T-helper 2 cell treated with Interferon-gamma antibody and Interleukin-4, amounts not matched to agents 5 μg/mL and 100 μg/mL, for 36 hours (primary cell): ENCODE measurements around the gene TRAK1.
A peak's percentile ranks its signal among the peaks of the same experiment; 100 is the strongest.

Experiments used
- DNase-seq: peaks from one replicate; pipeline ENCODE4 v3.0.0; 2021; ENCODE audit warnings: low spot score
- H3K27ac Mint-ChIP-seq: one replicate; pipeline ENCODE4 v1.8.0; 2021; ENCODE audit warnings: mild to moderate bottlenecking, mixed read lengths
- H3K27me3 Mint-ChIP-seq: one replicate; pipeline ENCODE4 v1.8.0; 2021; ENCODE audit warnings: low read depth, mixed read lengths
- H3K36me3 Mint-ChIP-seq: one replicate; pipeline ENCODE4 v1.8.0; 2021; ENCODE audit warnings: low read depth, mixed read lengths
- H3K4me1 Mint-ChIP-seq: one replicate; pipeline ENCODE4 v1.8.0; 2021; ENCODE audit warnings: low read depth, mixed read lengths
- H3K4me3 Mint-ChIP-seq: one replicate; pipeline ENCODE4 v1.8.0; 2022; ENCODE audit warnings: mild to moderate bottlenecking, moderate library complexity, mixed read lengths
- H3K9me3 Mint-ChIP-seq: one replicate; pipeline ENCODE4 v1.8.0; 2021; ENCODE audit warnings: mixed read lengths

The TRAK1 gene

GRCh38 chr3:42229942-42230688, 139.0 kb downstream of the TRAK1 start:
- Mint-ChIP-seq H3K27ac (no peak overlapping the region), H3K36me3 (peaks cover 5% of the 10 kb centered on the region)
- DNase-seq, result no peak

GRCh38 chr3:42230860-42231259, 139.7 kb downstream of the TRAK1 start:
- Mint-ChIP-seq H3K4me1 (peaks cover 5% of the 10 kb centered on the region), H3K27me3 (peaks cover 19% of the 10 kb centered on the region), H3K27ac (no peak overlapping the region), H3K4me3 (no peak overlapping the region), H3K36me3 (peaks cover 2% of the 10 kb centered on the region), H3K9me3 (no peaks in the 10 kb centered on the region)
- no peak for DNase-seq

More at GRCh38 chr3:42229942-42230688, 139.0 kb downstream of the TRAK1 start:
- Mint-ChIP-seq H3K9me3 (no peaks in the 10 kb centered on the region), H3K4me1 (peaks cover 5% of the 10 kb centered on the region), H3K27me3 (peaks cover 12% of the 10 kb centered on the region), H3K4me3 (no peak overlapping the region)

- H3K27ac Mint-ChIP-seq, result no peak overlapping the region
- no peak overlapping the region for H3K4me3 Mint-ChIP-seq
- peaks cover 22% of the 10 kb centered on the region for H3K27me3 Mint-ChIP-seq
- H3K4me1 Mint-ChIP-seq, result no peaks in the 10 kb centered on the region
- H3K9me3 Mint-ChIP-seq, result peaks cover 12% of the 10 kb centered on the region
- DNase-seq, result no peak
- H3K36me3 Mint-ChIP-seq, result no peaks in the 10 kb centered on the region
These were observed 144.4 kb downstream of the TRAK1 start for GRCh38 chr3:42235532-42235931.

- DNase-seq, result no peak
- Mint-ChIP-seq H3K4me3 (no peak overlapping the region), H3K4me1 (no peaks in the 10 kb centered on the region), H3K36me3 (no peaks in the 10 kb centered on the region), H3K27ac (no peak overlapping the region), H3K27me3 (peaks cover 22% of the 10 kb centered on the region), H3K9me3 (peaks cover 12% of the 10 kb centered on the region)
These were observed 145.5 kb downstream of the TRAK1 start for GRCh38 chr3:42236611-42237010.

GRCh38 chr3:42246091-42246490, 154.9 kb downstream of the TRAK1 start:
- H3K36me3 Mint-ChIP-seq, result no peaks in the 10 kb centered on the region
- DNase-seq, result no peak
- H3K9me3 Mint-ChIP-seq, result no peaks in the 10 kb centered on the region
- no peak overlapping the region for H3K4me3 Mint-ChIP-seq
- H3K27me3 Mint-ChIP-seq, result peaks cover 40% of the 10 kb centered on the region
- peaks cover 7% of the 10 kb centered on the region for H3K4me1 Mint-ChIP-seq
- H3K27ac Mint-ChIP-seq, result no peak overlapping the region

GRCh38 chr3:42247576-42248027, 156.4 kb downstream of the TRAK1 start:
- no peak overlapping the region for H3K27ac Mint-ChIP-seq
- H3K4me3 Mint-ChIP-seq, result peak overlapping the region; percentile 7
- no peaks in the 10 kb centered on the region for H3K9me3 Mint-ChIP-seq
- H3K4me1 Mint-ChIP-seq, result peaks cover 7% of the 10 kb centered on the region
- DNase-seq, result peak; percentile 40
- no peaks in the 10 kb centered on the region for H3K36me3 Mint-ChIP-seq
- H3K27me3 Mint-ChIP-seq, result peaks cover 37% of the 10 kb centered on the region

- no peak for DNase-seq
- no peak overlapping the region for H3K27ac Mint-ChIP-seq
- H3K4me1 Mint-ChIP-seq, result peaks cover 7% of the 10 kb centered on the region
- H3K27me3 Mint-ChIP-seq, result peaks cover 42% of the 10 kb centered on the region
- H3K4me3 Mint-ChIP-seq, result no peak overlapping the region
- H3K9me3 Mint-ChIP-seq, result no peaks in the 10 kb centered on the region
- no peaks in the 10 kb centered on the region for H3K36me3 Mint-ChIP-seq
These were observed 159.6 kb downstream of the TRAK1 start for GRCh38 chr3:42250761-42251160.

- Mint-ChIP-seq H3K27ac (no peak overlapping the region), H3K4me3 (no peak overlapping the region), H3K36me3 (no peaks in the 10 kb centered on the region), H3K9me3 (no peaks in the 10 kb centered on the region), H3K27me3 (peaks cover 30% of the 10 kb centered on the region), H3K4me1 (peaks cover 5% of the 10 kb centered on the region)
- no peak for DNase-seq
These were observed 163.4 kb downstream of the TRAK1 start for GRCh38 chr3:42254566-42254965.

GRCh38 chr3:42256135-42256819, 165.1 kb downstream of the TRAK1 start:
- no peak overlapping the region for H3K27ac Mint-ChIP-seq
- DNase-seq, result no peak
- peaks cover 5% of the 10 kb centered on the region for H3K4me1 Mint-ChIP-seq
- no peaks in the 10 kb centered on the region for H3K36me3 Mint-ChIP-seq
- no peak overlapping the region for H3K4me3 Mint-ChIP-seq
- H3K9me3 Mint-ChIP-seq, result no peaks in the 10 kb centered on the region
- peaks cover 32% of the 10 kb centered on the region for H3K27me3 Mint-ChIP-seq

GRCh38 chr3:42257007-42257406, 165.8 kb downstream of the TRAK1 start:
- H3K4me3 Mint-ChIP-seq, result no peak overlapping the region
- peaks cover 5% of the 10 kb centered on the region for H3K4me1 Mint-ChIP-seq
- no peak overlapping the region for H3K27ac Mint-ChIP-seq
- peaks cover 38% of the 10 kb centered on the region for H3K27me3 Mint-ChIP-seq
- DNase-seq, result no peak
- no peaks in the 10 kb centered on the region for H3K36me3 Mint-ChIP-seq
- H3K9me3 Mint-ChIP-seq, result no peaks in the 10 kb centered on the region

- Mint-ChIP-seq H3K4me1 (peaks cover 2% of the 10 kb centered on the region), H3K9me3 (no peaks in the 10 kb centered on the region), H3K4me3 (no peak overlapping the region), H3K36me3 (no peaks in the 10 kb centered on the region), H3K27ac (no peak overlapping the region), H3K27me3 (peaks cover 67% of the 10 kb centered on the region)
- no peak for DNase-seq
These were observed 171.4 kb downstream of the TRAK1 start for GRCh38 chr3:42262525-42262924.

- DNase-seq, result no peak
- Mint-ChIP-seq H3K4me3 (no peak overlapping the region), H3K27me3 (peaks cover 68% of the 10 kb centered on the region), H3K36me3 (no peaks in the 10 kb centered on the region), H3K9me3 (no peaks in the 10 kb centered on the region), H3K27ac (no peak overlapping the region), H3K4me1 (peaks cover 2% of the 10 kb centered on the region)
These were observed 172.5 kb downstream of the TRAK1 start for GRCh38 chr3:42263354-42264346.

- DNase-seq, result no peak
- Mint-ChIP-seq H3K9me3 (no peaks in the 10 kb centered on the region), H3K36me3 (no peaks in the 10 kb centered on the region), H3K27me3 (peaks cover 71% of the 10 kb centered on the region), H3K4me3 (no peak overlapping the region), H3K4me1 (peaks cover 2% of the 10 kb centered on the region), H3K27ac (no peak overlapping the region)
These were observed 173.4 kb downstream of the TRAK1 start for GRCh38 chr3:42264399-42265058.
